GM12892 (cell line): ENCODE measurements around the gene NLGN2.

Experiments
- POLR2A ChIP-seq: IDR thresholded peaks from 2 replicates; pipeline ENCODE4 v1.6.1; 2011; ENCODE audit warnings: low read depth, low read length, control low read depth
- POLR2AphosphoS5 ChIP-seq: IDR thresholded peaks from 2 replicates; pipeline ENCODE4 v1.6.1; 2011; ENCODE audit warnings: low read depth, low read length, control low read depth
- TAF1 ChIP-seq: IDR thresholded peaks from 2 replicates; pipeline ENCODE4 v1.6.1; 2011; ENCODE audit warnings: low read depth, mild to moderate bottlenecking, control low read depth, low read length, borderline replicate concordance

DNA sequence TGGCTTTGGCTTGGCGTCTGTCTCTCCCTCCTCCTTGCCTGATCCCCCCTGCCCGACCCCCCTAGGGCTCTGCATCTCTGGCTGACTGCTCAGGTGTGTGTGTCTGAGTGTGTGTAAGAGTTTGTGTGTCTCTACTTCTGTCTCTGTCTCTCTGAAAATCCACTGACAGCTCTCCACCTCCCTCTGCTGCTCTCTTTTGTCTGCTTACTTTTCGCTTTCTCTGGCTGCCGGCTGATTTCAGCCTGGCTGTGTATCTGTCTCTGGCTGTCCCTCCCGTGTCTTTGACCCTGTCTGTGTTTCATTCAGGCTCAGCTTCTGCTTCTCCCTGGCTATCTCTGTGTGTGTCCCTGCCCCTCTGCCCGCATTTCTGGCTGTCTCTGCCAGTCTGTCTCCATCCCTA, 8.7 kb downstream of the NLGN2 start:
- TF ChIP-seq POLR2A (no peak), POLR2AphosphoS5 (no peak), TAF1 (no peak)
